Stimulated activated CD8-positive, alpha-beta memory T cell treated with anti-CD3 and anti-CD28 coated beads, Interleukin-2, amount 100 ng/mL, for 48 hours (primary cell): ENCODE results near the gene MARK2.
A peak's percentile ranks its signal among the peaks of the same experiment; 100 is the strongest.

Source experiments
- DNase-seq, 2 donors: peaks; one replicate each; pipeline ENCODE4 v3.0.0-alpha.2; 2020; ENCODE audit warnings: low read depth in 2 of 2

The MARK2 gene

DNA sequence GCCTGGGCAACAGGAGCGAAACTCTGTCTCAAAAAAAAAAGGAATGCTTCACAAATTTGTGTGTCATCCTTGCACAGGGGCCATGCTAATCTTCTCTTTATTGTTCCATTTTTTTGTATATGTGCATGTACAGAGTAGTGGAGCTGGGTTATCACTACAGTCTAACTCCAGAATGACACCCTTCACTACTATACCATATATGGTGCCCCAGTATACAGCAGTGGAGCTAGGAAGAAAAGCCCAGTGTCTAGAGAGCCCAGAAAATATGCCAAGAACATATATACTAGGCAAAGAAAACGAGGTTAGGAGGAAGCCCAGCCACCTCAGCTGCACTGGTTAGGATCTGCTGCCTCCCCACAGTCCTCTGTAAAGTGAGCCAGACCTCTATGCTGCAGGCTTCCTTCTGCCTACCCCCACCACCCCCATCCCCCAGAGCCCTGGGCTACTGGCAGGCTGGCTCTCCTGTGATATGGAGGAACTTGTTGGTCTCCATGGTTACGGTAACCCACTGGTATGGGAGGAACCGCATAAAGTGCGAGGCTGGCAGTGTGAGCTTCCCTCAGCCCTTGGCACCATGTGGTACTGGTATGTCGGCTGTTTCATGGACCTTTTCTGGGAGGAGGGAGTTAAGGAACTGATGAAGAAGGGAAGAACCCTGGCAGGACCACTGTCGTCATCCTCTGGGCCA lies 43.8 kb downstream of the MARK2 start:
- no peak for DNase-seq

DNA sequence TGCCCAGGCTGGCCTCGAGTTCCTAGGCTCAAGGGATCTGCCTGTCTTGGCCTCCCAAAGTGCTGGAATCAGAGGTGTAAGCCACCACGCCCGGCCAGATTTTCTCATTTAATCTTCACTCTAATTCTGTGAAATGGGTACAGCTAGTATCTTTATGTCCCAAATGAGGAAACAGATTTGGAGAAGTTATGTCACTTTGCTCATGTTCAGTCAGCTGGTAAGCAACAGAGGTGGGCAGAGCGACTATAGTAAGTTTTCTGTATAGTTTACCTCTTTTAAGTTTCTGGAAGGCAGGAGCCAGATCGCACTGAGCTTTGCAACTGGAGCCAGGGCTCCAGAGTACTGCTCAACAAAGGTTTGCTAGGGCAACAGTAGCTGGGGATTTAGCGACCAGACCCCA lies 44.9 kb downstream of the MARK2 start:
- no peak for DNase-seq

DNA sequence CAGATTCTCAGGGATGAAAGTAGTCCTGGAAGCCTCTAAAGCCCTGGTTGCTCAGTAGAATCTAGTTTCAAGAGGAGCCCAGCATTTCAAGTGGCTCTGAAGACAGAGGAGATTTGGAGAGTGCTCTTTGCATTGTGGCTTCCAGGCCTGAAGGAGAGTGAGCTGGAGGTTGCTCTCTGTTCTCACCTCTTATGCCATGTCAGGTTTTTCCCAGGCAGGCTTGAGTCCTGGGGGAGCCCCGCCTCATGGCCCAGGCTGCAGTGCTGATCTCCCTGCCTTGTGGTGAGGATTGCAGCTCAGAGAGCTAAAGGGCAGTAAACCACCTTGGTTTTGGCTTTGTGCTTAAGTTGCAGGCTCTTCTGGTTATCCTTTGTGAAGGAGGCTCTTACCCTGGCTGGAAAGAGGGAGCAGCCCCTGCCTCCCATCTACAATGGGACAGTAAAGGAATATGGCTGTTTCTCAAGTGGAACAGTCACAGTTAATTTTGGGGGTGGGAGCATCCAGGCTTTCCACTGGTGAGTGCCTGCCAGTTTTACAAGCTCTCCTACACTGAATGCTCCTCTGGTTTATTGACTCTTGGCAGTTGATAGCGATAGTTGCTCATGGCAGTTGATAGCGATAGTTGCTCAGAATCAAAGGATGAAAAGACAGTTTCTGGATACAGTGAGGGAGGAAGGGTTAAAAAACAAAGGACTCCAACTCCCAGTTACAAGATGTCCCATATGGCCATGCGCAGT lies 45.5 kb downstream of the MARK2 start:
- no peak for DNase-seq

DNA sequence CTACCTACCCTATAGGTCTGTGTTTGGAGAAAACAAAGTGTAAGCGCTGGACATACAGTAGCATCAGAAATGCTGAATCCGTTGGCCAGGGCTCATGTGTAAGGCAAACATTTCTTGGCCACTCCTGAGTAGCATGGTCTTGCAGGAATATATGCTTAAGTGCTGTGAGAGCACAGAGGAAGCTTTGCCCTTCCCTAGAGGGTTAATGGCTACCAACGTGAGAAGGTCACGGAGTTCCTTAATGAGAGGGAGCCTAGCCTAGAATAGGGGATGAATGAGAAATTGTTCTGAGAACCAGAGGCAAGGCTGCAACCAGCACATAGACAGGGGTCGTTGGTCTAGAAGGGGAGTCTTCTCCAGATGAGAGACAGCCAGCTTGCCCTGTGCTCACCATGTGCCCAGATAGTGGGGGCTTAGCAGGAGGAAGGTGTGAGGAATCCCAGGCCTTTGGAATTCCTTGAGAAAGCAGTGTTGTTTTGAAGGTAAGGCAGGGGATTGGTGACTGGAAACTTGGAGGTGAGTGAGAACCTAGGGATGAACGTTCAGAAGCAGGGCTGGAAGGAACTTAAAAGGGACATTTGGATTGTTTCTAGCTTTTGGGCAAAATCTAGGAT lies 48.6 kb downstream of the MARK2 start:
- no peak for DNase-seq

DNA sequence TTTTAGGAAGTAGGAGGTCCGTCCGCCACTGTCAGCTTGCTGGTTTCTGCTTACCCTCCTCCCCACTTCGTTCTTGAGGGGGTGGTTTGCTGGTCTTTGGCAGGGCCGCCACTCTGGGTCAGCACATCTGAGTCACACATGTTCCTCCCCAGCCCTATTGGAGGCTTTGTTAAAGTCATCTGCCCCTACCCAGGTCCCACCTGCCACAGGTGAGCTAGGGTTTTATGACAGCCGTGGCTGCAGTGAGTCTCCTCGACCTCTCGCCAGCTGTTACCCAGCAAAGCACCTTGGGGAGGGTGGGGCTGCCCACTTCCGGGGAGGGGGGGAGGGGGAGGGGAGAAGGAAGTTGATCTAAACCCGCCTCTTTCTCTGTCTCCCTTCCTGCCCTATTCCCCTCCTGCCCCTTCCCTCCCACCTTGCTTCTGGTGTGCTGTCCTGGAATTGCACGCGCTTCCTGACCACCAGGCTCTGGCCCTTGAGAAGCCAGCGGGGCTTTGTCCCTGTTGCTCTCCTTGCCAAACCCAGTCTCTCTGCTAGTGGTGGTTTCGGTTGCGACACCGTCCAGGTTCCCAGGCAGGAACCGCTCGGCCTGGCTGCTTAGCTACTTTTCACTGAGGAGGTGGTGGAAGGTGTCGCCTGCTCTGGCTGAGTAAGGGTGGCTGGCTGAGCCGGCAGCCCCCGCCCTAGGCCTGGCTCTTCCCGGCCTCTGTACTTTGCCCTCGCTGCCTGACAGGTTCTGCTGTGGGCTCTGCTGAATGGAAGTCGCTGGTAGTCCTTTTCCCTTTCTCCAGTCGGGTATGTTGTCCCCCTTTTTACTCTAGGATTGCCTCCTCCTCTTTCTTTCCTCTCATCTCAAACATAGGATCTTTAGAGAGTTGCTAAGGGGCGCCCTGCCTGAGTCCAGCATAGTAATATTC lies 49.5 kb downstream of the MARK2 start:
- DNase-seq, result peak; percentile 42

DNA sequence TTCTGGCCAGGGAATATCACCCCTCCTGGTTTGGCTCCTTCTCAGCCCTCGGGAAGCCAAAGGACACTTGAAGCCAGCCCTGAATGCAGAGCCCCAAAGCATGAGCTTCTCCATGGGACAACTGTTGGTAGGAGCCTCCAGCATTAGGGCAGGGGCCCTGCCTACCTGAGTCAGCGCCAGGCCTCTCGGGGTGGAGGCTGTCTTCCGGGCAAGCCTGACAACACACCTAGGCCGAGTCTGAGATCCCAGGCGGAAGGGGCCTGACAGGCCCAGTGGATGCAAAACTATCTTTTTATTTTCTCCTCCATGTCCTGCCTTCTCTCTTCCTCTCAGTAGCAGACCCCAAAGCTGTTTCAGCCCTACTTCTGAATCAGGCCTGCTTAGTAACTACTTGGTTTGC lies 50.4 kb downstream of the MARK2 start:
- DNase-seq, result no peak

DNA sequence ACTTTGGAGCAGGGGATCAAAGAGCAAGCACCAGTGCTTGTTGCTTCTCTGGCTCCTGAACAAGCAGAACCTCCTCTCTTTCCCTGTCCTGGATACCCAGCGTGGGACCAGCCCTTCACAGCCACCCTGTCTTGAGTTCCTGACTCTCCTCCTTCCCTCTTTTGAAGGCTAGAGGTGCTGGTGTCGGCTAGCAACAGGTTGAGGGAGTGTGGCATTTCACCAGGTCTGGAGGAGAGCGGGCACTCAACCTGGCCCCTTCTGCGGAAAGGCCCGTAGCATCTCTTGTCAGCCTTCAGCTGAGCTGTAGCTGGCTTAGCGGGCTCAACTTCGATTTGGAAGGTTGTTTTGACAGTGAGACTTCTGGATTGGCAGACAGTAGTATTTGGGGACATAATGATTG lies 51.5 kb downstream of the MARK2 start:
- DNase-seq, result no peak

DNA sequence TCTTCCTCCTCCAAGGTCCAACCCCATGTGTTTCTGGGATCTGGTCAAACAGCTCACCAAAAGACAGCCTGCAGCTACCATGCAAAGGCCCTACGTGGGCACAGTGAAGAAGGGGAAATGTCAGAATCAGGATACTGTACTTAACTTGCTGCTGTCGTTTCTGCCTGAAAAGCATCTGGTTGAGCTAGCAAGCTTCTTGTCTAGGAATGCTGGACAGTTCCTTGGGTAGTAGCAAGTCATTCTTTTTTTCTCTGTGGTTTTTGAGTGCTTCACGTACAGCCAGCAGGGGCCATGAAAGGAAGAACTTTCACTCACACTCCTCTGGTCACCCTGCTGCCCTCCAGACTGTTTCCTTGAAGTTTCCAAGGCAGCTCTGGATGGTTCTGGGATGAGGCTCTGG lies 53.3 kb downstream of the MARK2 start:
- DNase-seq, result no peak

DNA sequence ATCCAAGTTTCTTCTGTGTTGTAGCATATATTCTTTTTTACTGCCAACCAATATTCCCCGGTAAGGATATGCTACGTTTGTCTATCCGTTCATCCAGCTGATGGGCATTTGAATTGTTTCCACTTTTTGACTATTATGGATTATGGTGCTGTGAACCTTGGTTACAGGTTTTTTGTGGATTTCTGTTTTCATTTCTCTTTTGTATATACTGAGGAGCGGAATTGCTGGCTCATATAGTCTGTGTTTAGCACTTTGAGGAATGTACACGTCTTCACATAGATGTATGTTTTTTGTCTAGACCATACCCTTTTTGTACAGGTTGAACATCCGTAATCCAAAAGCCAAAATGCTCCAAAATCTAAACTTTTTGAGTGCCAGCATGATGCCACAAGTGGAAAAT lies 54.4 kb downstream of the MARK2 start:
- no peak for DNase-seq

DNA sequence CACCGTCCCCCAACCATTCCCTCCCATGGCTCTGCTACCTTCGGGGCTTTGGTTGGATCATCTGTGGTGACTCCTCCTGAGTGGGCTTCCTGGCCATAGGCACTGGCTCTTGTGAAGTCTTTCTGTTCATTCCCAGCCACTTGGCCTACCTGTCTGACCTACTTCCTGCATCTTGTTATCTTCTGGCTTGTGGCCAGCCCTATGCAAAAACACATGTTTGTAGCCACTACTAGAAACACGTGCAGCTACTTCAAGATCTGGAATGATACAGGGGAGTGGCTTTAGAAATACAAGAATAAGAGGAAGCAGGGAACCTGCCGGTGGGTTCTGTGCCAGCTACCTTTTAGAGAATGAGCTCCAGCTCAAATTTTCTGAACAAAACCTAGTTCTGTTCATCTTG lies 57.2 kb downstream of the MARK2 start:
- no peak for DNase-seq

DNA sequence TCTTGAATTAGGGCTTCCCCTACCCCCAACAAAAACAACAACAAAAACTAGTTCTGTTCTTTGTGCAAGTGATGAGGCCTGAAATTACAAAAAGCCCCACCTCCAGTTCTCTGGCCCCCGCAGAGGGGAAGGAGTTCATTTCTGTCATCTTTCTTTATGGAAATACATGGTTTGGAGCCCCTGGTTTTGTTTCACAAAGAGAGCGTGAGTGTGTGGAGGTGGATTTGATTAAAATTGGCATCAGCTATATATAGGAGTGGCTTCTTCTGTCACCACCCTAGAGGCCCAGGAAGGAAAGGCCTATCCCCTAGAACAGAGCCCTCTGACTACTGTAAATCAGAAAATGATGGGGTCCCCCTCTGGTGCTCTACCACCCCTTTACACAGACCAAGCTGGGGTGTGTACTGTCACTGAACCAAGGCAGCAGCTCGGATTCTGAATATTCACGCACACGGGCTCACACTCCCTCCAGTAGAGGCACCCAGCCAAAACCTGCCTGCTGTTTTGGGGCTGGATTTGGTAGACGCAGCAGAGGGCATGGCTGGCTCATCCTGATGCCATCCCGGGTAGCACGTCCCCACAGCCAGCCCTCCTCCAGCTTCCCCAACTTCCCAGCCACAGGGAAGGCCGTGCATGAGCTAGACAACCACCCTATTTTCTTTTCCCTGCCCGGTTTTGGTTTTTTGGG lies 58.7 kb downstream of the MARK2 start:
- DNase-seq, result no peak

DNA sequence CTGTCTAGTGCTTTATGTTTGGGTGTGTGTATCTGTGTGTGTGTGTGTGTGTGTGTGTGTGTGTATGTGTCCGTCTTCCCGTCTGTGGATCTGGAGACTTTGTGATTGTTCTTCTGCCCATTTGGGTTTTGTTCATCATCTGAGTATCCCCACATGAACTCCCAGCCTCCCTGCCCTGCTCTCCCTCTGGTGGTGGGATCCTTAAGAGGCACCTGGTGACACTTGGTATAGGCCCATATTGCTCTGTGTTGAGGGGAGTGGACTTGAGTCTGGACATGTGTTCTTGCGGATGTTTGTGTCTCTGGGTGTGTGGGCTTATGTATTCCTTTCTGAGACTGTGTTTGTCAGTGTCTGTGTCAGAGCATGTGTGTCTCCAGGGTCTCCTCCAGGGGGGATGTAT lies 62.8 kb downstream of the MARK2 start:
- DNase-seq, result no peak

DNA sequence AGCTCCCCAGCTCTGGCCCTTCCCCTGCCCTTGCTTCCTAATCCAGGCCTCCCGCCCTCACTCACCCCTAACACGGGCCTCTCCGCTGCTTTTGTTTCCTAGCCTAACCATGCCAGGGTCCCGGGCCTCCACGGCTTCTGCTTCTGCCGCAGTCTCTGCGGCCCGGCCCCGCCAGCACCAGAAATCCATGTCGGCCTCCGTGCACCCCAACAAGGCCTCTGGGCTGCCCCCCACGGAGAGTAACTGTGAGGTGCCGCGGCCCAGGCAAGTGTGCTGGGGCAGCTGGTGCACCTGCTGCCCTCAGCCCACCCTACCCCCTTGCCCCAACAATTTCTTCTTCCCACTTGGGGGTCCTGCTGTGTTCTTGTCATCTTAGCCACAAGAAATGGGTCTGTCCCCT lies 65.0 kb downstream of the MARK2 start:
- no peak for DNase-seq

DNA sequence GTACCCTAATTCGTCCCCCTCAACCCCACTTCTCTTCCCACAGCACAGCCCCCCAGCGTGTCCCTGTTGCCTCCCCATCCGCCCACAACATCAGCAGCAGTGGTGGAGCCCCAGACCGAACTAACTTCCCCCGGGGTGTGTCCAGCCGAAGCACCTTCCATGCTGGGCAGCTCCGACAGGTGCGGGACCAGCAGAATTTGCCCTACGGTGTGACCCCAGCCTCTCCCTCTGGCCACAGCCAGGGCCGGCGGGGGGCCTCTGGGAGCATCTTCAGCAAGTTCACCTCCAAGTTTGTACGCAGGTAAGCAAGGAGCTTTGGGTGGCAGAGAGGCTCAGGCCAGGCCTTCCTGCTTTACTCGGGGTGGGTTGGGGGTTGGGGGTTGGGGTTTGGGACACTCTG lies 65.8 kb downstream of the MARK2 start:
- DNase-seq, result no peak

DNA sequence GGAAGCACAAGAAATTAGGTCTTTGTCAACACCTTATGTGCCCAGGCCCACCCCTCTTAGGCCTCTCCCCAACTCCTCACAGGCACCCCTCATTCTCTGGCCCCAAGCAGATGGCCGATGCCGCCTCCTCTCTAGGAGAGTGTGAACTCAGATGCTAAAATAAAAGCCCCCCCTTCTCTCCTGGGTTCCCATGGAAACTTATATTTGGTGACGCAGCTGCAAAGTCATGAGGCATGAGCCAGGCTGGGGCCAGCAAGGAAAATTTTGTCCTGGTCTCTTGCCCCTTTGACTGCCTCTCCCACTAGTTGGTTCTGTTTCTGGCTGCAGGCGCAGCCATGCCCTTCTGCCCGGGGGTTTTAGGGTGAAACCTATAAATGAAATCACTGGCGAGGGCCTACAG lies 66.3 kb downstream of the MARK2 start:
- DNase-seq, result no peak

DNA sequence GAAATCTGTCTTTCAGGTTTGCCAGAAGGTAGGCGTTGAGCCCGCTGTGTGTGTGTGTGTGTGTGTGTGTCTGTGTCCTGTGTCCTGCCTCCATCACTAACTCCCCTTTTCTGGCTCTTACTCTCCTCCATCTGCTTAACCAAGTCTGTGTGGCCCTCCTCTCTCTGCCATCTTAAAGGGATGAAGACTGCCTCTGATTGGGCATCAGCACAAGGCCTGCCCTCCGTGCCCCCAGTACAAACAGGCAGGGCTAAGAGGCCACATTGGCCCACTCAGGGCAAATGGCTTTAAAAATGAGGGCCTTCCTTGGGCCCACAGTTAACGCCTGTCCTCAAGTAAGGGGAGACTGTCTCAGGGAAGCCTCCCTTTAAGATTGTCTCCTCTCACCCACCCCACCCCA lies 67.2 kb downstream of the MARK2 start:
- DNase-seq, result no peak

DNA sequence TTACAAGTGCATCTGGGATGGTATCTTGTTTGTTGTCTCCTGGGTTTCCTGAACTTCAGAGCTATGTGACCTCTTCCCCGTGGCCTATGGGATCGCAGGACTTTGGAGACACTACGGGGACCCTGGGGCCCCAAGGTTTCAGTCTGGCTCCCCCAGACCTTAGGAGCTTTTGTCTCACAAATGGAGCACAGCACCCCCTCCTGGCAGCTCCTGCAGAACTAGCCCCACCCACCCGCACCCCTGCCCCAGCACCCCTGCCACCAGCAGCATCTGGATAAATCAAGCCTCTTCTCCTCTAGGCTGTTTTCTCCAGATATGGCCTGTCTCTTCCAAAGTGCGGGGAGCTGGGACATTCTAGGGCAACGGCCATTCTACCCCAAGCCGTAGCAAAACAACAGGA lies 67.7 kb downstream of the MARK2 start:
- no peak for DNase-seq

DNA sequence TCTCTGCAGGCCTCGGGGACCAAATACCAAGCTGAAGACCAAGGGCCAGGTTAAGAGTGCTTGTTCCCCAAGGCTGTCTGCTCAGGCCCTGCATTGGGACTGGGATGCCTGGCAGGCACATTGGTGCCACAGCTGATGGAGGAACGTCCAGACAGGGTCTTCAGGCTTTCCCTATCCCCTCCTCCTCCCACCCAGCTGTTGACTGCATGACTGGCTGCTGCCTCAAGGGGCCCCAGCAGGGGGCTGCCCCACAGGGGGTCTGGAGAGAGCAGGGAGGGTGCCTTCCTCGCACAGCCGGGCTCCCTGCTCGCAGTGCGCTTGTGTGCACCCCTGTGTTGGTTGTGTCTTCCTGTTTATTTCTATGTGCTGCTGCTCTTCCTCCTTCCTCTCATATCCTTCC lies 68.2 kb downstream of the MARK2 start:
- no peak for DNase-seq

DNA sequence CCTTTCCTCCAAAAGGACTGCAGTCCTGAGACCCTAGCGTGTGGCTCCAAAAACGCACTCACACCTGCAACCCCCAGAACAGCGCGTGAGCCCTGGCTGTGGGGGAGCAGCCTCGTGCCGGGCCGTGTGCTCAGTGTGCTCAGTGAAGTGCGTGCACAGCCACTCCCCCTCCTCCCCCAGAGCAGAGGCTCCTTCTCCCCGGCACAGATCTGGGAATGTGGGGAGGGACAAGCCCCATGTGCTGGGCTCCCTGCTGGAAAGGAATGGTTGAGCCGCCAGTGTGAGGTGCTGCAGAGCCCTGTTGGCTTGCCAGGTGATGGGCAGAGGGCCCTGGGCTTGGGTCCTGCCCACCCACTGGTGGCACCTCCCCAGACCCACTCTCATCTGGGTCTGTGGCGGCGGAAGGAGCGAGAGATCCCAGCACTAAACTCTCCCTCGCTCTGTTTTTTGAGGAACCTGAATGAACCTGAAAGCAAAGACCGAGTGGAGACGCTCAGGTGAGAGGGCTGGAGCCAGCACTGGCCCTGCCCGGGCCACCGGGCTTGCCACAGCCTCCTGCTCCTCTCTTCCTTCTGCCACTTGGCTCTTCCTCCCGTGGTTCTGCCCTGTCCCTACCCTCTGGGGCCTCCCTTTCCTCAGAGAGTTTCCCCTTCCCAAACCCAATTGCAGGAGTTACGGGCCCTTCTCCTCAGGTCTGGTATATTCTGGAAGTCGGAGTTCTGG lies 69.1 kb downstream of the MARK2 start:
- no peak for DNase-seq

DNA sequence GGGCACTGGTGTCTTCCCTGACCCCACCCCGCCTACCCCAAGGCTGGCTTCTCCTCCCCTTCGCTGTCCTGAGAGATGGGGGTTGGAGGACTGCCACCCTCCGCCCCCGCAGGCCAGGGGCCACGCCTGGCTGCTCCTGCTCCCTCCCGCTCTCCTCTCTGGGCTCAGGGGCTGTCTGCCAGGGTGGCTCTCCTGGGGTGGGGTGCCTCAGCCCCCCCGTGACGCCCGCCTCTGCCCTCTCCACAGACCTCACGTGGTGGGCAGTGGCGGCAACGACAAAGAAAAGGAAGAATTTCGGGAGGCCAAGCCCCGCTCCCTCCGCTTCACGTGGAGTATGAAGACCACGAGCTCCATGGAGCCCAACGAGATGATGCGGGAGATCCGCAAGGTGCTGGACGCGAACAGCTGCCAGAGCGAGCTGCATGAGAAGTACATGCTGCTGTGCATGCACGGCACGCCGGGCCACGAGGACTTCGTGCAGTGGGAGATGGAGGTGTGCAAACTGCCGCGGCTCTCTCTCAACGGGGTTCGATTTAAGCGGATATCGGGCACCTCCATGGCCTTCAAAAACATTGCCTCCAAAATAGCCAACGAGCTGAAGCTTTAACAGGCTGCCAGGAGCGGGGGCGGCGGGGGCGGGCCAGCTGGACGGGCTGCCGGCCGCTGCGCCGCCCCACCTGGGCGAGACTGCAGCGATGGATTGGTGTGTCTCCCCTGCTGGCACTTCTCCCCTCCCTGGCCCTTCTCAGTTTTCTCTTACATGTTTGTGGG lies 69.9 kb downstream of the MARK2 start:
- no peak for DNase-seq
